SK-N-SH (cell line): Measurements from ENCODE around the gene MGAT5. TPM values are rescaled to one million over a fixed set of nuclear protein-coding genes. Genes with fewer than 3 reads are reported as not detected.

Experiments
- CTCF ChIA-PET: fragments of 300-600, 350-600 bp; formaldehyde crosslinking; extraction: SDS; loops from one replicate; lab custom pipeline; 2021; lab: Yijun Ruan, JAX
- POLR2A ChIA-PET: fragments of 350-600 bp; sonication (Branson Sonifier 250); formaldehyde crosslinking; extraction: SDS; loops from one replicate; lab custom pipeline; 2020; ENCODE audit warnings: antibody characterized with exemption, inconsistent platforms; lab: Yijun Ruan, JAX
- DNase-seq: peaks from one replicate; pipeline ENCODE4 v3.0.0; 2012
- H2AFZ ChIP-seq: fragments of 200-600 bp; sonication (generic); 2 replicates; pipeline ENCODE4 v1.8.1; 2016; ENCODE audit warnings: antibody characterized with exemption, mild to moderate bottlenecking, low read depth
- H3F3A ChIP-seq: fragments of 200-600 bp; sonication (generic); replicated peaks from 2 replicates; pipeline ENCODE3; 2016; ENCODE audit warnings: antibody characterized with exemption, mild to moderate bottlenecking; ENCODE audit not compliant: insufficient read depth
- H3K27ac ChIP-seq, 2 experiments: fragments of 200-500 bp in 1 of 2; fragments of 200-600 bp in 1 of 2; sonication (Bioruptor generic) in 1 of 2; sonication (generic), shearing (Covaris generic) in 1 of 2; 2 replicates each; pipeline versions ENCODE4 v1.5.1 to v1.6.1; 2014 to 2016; ENCODE audit warnings: low read depth in 2 of 2, inconsistent platforms in 1 of 2, low read length in 1 of 2, mild to moderate bottlenecking in 1 of 2, mixed read lengths in 1 of 2
- H3K27me3 ChIP-seq: fragments of 200-600 bp; sonication (generic), shearing (Covaris generic); 2 replicates; pipeline ENCODE4 v1.6.1; 2016; ENCODE audit warnings: mixed run types; ENCODE audit not compliant: insufficient read depth
- H3K36me3 ChIP-seq, 2 experiments: fragments of 200-500 bp in 1 of 2; fragments of 200-600 bp in 1 of 2; sonication (Bioruptor generic) in 1 of 2; sonication (generic) in 1 of 2; replicated peaks in 1 of 2; 2 replicates each; pipeline versions ENCODE3 to v1.5.1; 2014 to 2016; ENCODE audit warnings: low read length in 1 of 2, mild to moderate bottlenecking in 1 of 2; ENCODE audit not compliant: insufficient read depth in 2 of 2, control insufficient read depth in 1 of 2
- H3K4me1 ChIP-seq, 2 experiments: fragments of 200-500 bp in 1 of 2; fragments of 200-600 bp in 1 of 2; sonication (Bioruptor generic) in 1 of 2; sonication (generic), shearing (Covaris generic) in 1 of 2; 2 replicates each; pipeline versions ENCODE4 v1.5.1 to v1.6.1; 2014 to 2016; ENCODE audit warnings: low read depth in 1 of 2, low read length in 1 of 2, mixed run types in 1 of 2; ENCODE audit not compliant: insufficient read depth in 2 of 2, control insufficient read depth in 1 of 2
- H3K4me2 ChIP-seq: fragments of 200-600 bp; sonication (generic), shearing (Covaris generic); 2 replicates; pipeline ENCODE4 v1.6.1; 2017; ENCODE audit warnings: mixed run types
- H3K4me3 ChIP-seq, 2 experiments: fragments of 200-500 bp in 1 of 2; fragments of 200-600 bp in 1 of 2; sonication (Bioruptor generic) in 1 of 2; sonication (generic), shearing (Covaris generic) in 1 of 2; 2 replicates each; pipeline versions ENCODE4 v1.5.1 to v1.8.1; 2014 to 2016; ENCODE audit warnings: low read depth in 2 of 2, inconsistent platforms in 1 of 2, low read length in 1 of 2, mild to moderate bottlenecking in 1 of 2, mixed read lengths in 1 of 2, moderate library complexity in 1 of 2
- H3K79me2 ChIP-seq: fragments of 200-600 bp; sonication (generic); 2 replicates; pipeline ENCODE4 v1.8.1; 2017; ENCODE audit warnings: mild to moderate bottlenecking; ENCODE audit not compliant: insufficient read depth
- H3K9ac ChIP-seq: fragments of 200-600 bp; sonication (generic); 2 replicates; pipeline ENCODE4 v1.6.1; 2017; ENCODE audit warnings: mixed run types
- H3K9me2 ChIP-seq: fragments of 200-600 bp; sonication (generic); 2 replicates; pipeline ENCODE4 v1.6.1; 2017; ENCODE audit warnings: mixed run types
- H3K9me3 ChIP-seq: fragments of 200-600 bp; sonication (generic); 2 replicates; pipeline ENCODE4 v1.6.1; 2017; ENCODE audit warnings: mixed run types, mild to moderate bottlenecking, moderate library complexity
- H4K20me1 ChIP-seq: fragments of 200-600 bp; sonication (generic); 2 replicates; pipeline ENCODE4 v1.6.1; 2017; ENCODE audit warnings: mild to moderate bottlenecking, mixed run types; ENCODE audit not compliant: insufficient read depth
- EZH2phosphoT487 ChIP-seq: fragments of 200-600 bp; sonication (generic); IDR thresholded peaks from 2 replicates; pipeline ENCODE4 v1.6.1; 2017; ENCODE audit warnings: low read depth, mixed run types, mild to moderate bottlenecking, antibody characterized with exemption, moderate library complexity, borderline replicate concordance
- FOXM1 ChIP-seq: IDR thresholded peaks from 2 replicates; pipeline ENCODE4 v1.4.0; 2012; ENCODE audit warnings: low read depth, mild to moderate bottlenecking
- GABPA ChIP-seq: IDR thresholded peaks from 2 replicates; pipeline ENCODE4 v1.4.0; 2012; ENCODE audit warnings: low read depth, mild to moderate bottlenecking
- GATA2 ChIP-seq: sonication (generic); formaldehyde crosslinking; IDR thresholded peaks from 2 replicates; pipeline ENCODE4 v1.5.0; 2020; ENCODE audit warnings: mild to moderate bottlenecking, missing genetic modification reagents
- JUND ChIP-seq: IDR thresholded peaks from 2 replicates; pipeline ENCODE4 v1.4.0; 2012
- NFIC ChIP-seq: IDR thresholded peaks from 2 replicates; pipeline ENCODE4 v1.4.0; 2012; ENCODE audit warnings: borderline replicate concordance
- PBX3 ChIP-seq: IDR thresholded peaks from 2 replicates; pipeline ENCODE4; 2012
- RAD21 ChIP-seq: IDR thresholded peaks from 2 replicates; pipeline ENCODE4 v1.6.1; 2012; ENCODE audit warnings: mild to moderate bottlenecking, low read length
- RCOR1 ChIP-seq: fragments of 150-350 bp; IDR thresholded peaks from 2 replicates; pipeline ENCODE4 v1.6.1; 2017; ENCODE audit warnings: antibody characterized with exemption, low read length
- RXRA ChIP-seq: IDR thresholded peaks from 2 replicates; pipeline ENCODE4 v1.4.0; 2012; ENCODE audit warnings: low read depth, mild to moderate bottlenecking, borderline replicate concordance
- SIN3A ChIP-seq: IDR thresholded peaks from 2 replicates; pipeline ENCODE4 v1.6.1; 2012; ENCODE audit warnings: low read depth, mild to moderate bottlenecking, low read length, moderate library complexity, borderline replicate concordance
- SMC3 ChIP-seq: IDR thresholded peaks from 2 replicates; pipeline ENCODE4 v1.6.1; 2012; ENCODE audit warnings: low read depth, low read length, improper control_type of control experiment
- TEAD4 ChIP-seq: IDR thresholded peaks from 2 replicates; pipeline ENCODE4 v1.4.0; 2012; ENCODE audit warnings: mild to moderate bottlenecking, borderline replicate concordance; ENCODE audit not compliant: insufficient read depth
- USF1 ChIP-seq: IDR thresholded peaks from 2 replicates; pipeline ENCODE4 v1.4.0; 2012; ENCODE audit warnings: low read depth, borderline replicate concordance
- WGBS: methylation state at CpG from one replicate; pipeline ENCODE4 v1.1.6; 2017; ENCODE audit warnings: low lambda C conversion rate; 5-methylcytosine and 5-hydroxymethylcytosine counted together
- polyA plus RNA-seq, 3 experiments: library from polyadenylated mRNA; depleted of rRNA; stranded (reverse); fragments of >200 nt; gene quantifications; 2 replicates each; pipeline ENCODE4 v1.2.3, GENCODE V29; 2012
- TF ChIP-seq, protein P1 (sequence below): fragments of 150-350 bp; IDR thresholded peaks from 2 replicates; pipeline ENCODE4 v1.6.1; 2017; ENCODE audit warnings: antibody characterized with exemption, low read length, low read depth, borderline replicate concordance
- TF ChIP-seq, protein P2 (sequence below): IDR thresholded peaks from 2 replicates; pipeline ENCODE4 v1.4.0; 2012; ENCODE audit warnings: low read depth

Gene MGAT5
- polyA plus RNA-seq, 1 of the 3 experiments (the other 2 are of a cell fraction): 18.2 TPM

- TF ChIP-seq RXRA: 0 out of 2 replicates have a peak, but pooled peaks have one; percentile 28
- peak; percentile 68 for TF ChIP-seq PBX3
- no peak for TF ChIP-seq RAD21
- no peak for TF ChIP-seq EZH2phosphoT487
- TF ChIP-seq NFIC: no peak; the same call in 1 of the 2 replicates
- no peak for TF ChIP-seq FOXM1
Measured at GRCh38 chr2:134446383-134447017, 192.6 kb downstream of the MGAT5 start (continued).

DNA sequence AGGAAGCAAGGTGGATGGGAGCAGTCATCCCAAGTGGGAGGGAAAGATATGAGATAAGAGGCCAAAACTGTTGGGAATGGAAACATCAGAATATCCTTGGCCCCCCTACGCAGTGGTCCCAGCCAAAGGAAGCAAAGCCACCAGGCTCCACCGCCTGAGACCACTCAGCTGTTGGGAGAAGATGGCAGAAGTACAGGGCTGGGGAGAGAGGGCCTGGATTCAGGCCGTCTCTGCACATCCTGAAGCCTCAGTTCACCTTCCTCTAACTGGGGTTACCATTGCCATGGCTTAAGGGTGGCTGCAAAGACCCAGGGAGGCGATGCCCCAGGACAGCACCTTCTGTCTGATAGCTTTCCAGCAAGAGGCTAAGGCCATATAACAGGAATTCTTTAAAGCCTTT, 193.8 kb downstream of the MGAT5 start:
- no peaks in the 10 kb centered on the region for H3K27me3 ChIP-seq

More for the DNA sequence above, 193.8 kb downstream of the MGAT5 start:
- TF ChIP-seq JUND: no peak
- TF ChIP-seq, protein P1, sequence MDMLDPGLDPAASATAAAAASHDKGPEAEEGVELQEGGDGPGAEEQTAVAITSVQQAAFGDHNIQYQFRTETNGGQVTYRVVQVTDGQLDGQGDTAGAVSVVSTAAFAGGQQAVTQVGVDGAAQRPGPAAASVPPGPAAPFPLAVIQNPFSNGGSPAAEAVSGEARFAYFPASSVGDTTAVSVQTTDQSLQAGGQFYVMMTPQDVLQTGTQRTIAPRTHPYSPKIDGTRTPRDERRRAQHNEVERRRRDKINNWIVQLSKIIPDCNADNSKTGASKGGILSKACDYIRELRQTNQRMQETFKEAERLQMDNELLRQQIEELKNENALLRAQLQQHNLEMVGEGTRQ: no peak
- no peak for TF ChIP-seq SMC3
- TF ChIP-seq USF1: no peak
- no peak for TF ChIP-seq GABPA
- TF ChIP-seq FOXM1: no peak
- no peak for TF ChIP-seq PBX3
- TF ChIP-seq RAD21: no peak
- TF ChIP-seq EZH2phosphoT487: no peak
- TF ChIP-seq SIN3A: no peak
- TF ChIP-seq TEAD4: no peak
- TF ChIP-seq, protein P2, sequence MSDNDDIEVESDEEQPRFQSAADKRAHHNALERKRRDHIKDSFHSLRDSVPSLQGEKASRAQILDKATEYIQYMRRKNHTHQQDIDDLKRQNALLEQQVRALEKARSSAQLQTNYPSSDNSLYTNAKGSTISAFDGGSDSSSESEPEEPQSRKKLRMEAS: no peak
- TF ChIP-seq RCOR1: no peak
- no peak for TF ChIP-seq RXRA
- no peak for TF ChIP-seq GATA2 (CRISPR knock-in tag)
- ChIA-PET POLR2A (no interaction called here), CTCF (interaction anchor here (0.6 to 10.2 kb wide), 5 partner anchors 13 to 562 kb away, joined by 3 to 111 read pairs (median 63); no protein-coding TSS in a partner anchor)
- no peak overlapping the region for H3K4me3 ChIP-seq
- no peak overlapping the region for H3K27ac ChIP-seq
- H3F3A ChIP-seq: no peaks in the 10 kb centered on the region
- H3K4me2 ChIP-seq: no peak overlapping the region
- peaks cover 5 to 19% of the 10 kb centered on the region in 2 experiments; a peak in 1 of 4 replicates for H3K4me1 ChIP-seq
- no peak for DNase-seq
- WGBS: 96% methylated on average over 3 of the region's 4 CpGs
- H2AFZ ChIP-seq: no peak overlapping the region
- H3K9me2 ChIP-seq: no peaks in the 10 kb centered on the region
- H3K36me3 ChIP-seq: peaks cover 0 to 10% of the 10 kb centered on the region in 2 experiments
- H4K20me1 ChIP-seq: no peaks in the 10 kb centered on the region
- no peak overlapping the region for H3K9ac ChIP-seq
- H3K9me3 ChIP-seq: no peaks in the 10 kb centered on the region
- no peaks in the 10 kb centered on the region for H3K79me2 ChIP-seq
